B cell (primary cell): Measurements from ENCODE around the gene ZER1. TPM values are rescaled to one million over a fixed set of nuclear protein-coding genes. Genes with fewer than 3 reads are reported as not detected.
A peak's percentile ranks its signal among the peaks of the same experiment; 100 is the strongest.
"Not testable (repeated sequence)": the region's sequence is repeated elsewhere in the genome, so short reads cannot be mapped to it uniquely, and the experiment has no call there.

Experiments used
- ATAC-seq: fragments of 200-7000 bp; cut with Tn5 transposase; one replicate; pipeline ENCODE4 v1.10.0; 2021; ENCODE audit warnings: low read depth, mild to moderate bottlenecking, moderate number of reproducible peaks, moderate library complexity
- CTCF ChIA-PET: fragments of 350-600 bp; sonication (Branson Sonifier 250); formaldehyde crosslinking; loops from one replicate; lab custom pipeline; 2021; ENCODE audit warnings: antibody characterized with exemption, inconsistent platforms; lab: Charles Lee
- POLR2A ChIA-PET: fragments of 350-600 bp; sonication (Branson Sonifier 250); formaldehyde crosslinking; loops from one replicate; lab custom pipeline; 2021; ENCODE audit warnings: antibody characterized with exemption; lab: Charles Lee
- DNase-seq: peaks from one replicate; pipeline ENCODE4 v3.0.0; 2013
- H2AFZ ChIP-seq: 2 replicates; pipeline ENCODE4 v1.6.1; 2012; ENCODE audit warnings: mild to moderate bottlenecking, low read depth, low read length; ENCODE audit not compliant: insufficient read depth, poor library complexity, severe bottlenecking
- H3K27ac ChIP-seq, 2 donors: 1 replicate in 1 of 2; 2 replicates in 1 of 2; pipeline ENCODE4 v1.5.1; 2012 to 2013; ENCODE audit warnings: low read length in 2 of 2, mild to moderate bottlenecking in 2 of 2, moderate library complexity in 1 of 2
- H3K27me3 ChIP-seq, 4 experiments: fragments of 200-600 bp in 1 of 4; sonication (generic) in 1 of 4; replicated peaks in 1 of 4; 1 replicate in 2 of 4; 2 replicates in 2 of 4; pipeline versions ENCODE4 v1.6.1 to v1.7.0; 2013 to 2016; ENCODE audit warnings: low read length in 3 of 4, mild to moderate bottlenecking in 2 of 4, mixed read lengths in 1 of 4, moderate library complexity in 1 of 4; ENCODE audit not compliant: insufficient read depth in 4 of 4, control insufficient read depth in 3 of 4; ENCODE audit errors: control extremely low read depth in 1 of 4
- H3K36me3 ChIP-seq, 2 experiments: replicated peaks in 1 of 2; 1 replicate in 1 of 2; 2 replicates in 1 of 2; pipeline versions ENCODE4 v1.6.1 to v1.7.1; 2013; ENCODE audit warnings: low read length in 1 of 2; ENCODE audit not compliant: insufficient read depth in 2 of 2, control insufficient read depth in 1 of 2; ENCODE audit errors: control extremely low read depth in 1 of 2, extremely low read depth in 1 of 2
- H3K4me1 ChIP-seq, 2 donors: fragments of 200-600 bp in 1 of 2; sonication (generic) in 1 of 2; 1 replicate in 1 of 2; 2 replicates in 1 of 2; pipeline versions ENCODE4 v1.5.1 to v1.6.1; 2013 to 2017; ENCODE audit warnings: low read length in 2 of 2; ENCODE audit not compliant: control insufficient read depth in 2 of 2, insufficient read depth in 2 of 2
- H3K4me2 ChIP-seq: replicated peaks from 2 replicates; pipeline ENCODE3; 2012; ENCODE audit warnings: mild to moderate bottlenecking, low read depth, low read length; ENCODE audit not compliant: poor library complexity, severe bottlenecking
- H3K4me3 ChIP-seq, 5 experiments: fragments of 200-600 bp in 1 of 5; sonication (generic) in 1 of 5; 1 replicate in 3 of 5; 2 replicates in 2 of 5; pipeline versions ENCODE4 v1.5.1 to v1.7.0; 2011 to 2016; ENCODE audit warnings: low read length in 4 of 5, mild to moderate bottlenecking in 4 of 5, low read depth in 2 of 5, control low read depth in 1 of 5, moderate library complexity in 1 of 5; ENCODE audit not compliant: insufficient read depth in 1 of 5; ENCODE audit errors: control extremely low read depth in 1 of 5, extremely low read depth in 1 of 5
- H3K79me2 ChIP-seq: fragments of 200-600 bp; sonication (generic); one replicate; pipeline ENCODE4 v1.6.0; 2016; ENCODE audit warnings: low read length; ENCODE audit not compliant: control insufficient read depth, insufficient read depth
- H3K9ac ChIP-seq: fragments of 200-600 bp; sonication (generic); 2 replicates; pipeline ENCODE4 v1.6.1; 2017; ENCODE audit warnings: mild to moderate bottlenecking, low read length, moderate library complexity
- H3K9me3 ChIP-seq, 3 donors: one replicate each; pipeline versions ENCODE4 v1.6.1 to v1.7.1; 2013; ENCODE audit warnings: low read length in 2 of 3; ENCODE audit not compliant: control insufficient read depth in 2 of 3, insufficient read depth in 1 of 3; ENCODE audit errors: control extremely low read depth in 1 of 3
- H4K20me1 ChIP-seq: 2 replicates; pipeline ENCODE4 v1.6.0; 2012; ENCODE audit warnings: mild to moderate bottlenecking, low read length; ENCODE audit not compliant: insufficient read depth, control insufficient read depth, poor library complexity, severe bottlenecking
- H3K27ac Mint-ChIP-seq: one replicate; pipeline ENCODE4 v1.8.0; 2021; ENCODE audit warnings: mixed read lengths
- H3K27me3 Mint-ChIP-seq: one replicate; pipeline ENCODE4 v1.8.0; 2021; ENCODE audit warnings: mixed read lengths
- H3K4me1 Mint-ChIP-seq: one replicate; pipeline ENCODE4 v1.8.0; 2021; ENCODE audit warnings: mixed read lengths
- H3K4me3 Mint-ChIP-seq: one replicate; pipeline ENCODE4 v1.8.0; 2021; ENCODE audit warnings: mixed read lengths
- H3K9me3 Mint-ChIP-seq: one replicate; pipeline ENCODE4 v1.8.0; 2022; ENCODE audit warnings: mixed read lengths; ENCODE audit not compliant: insufficient read depth
- EZH2 ChIP-seq: IDR thresholded peaks from 2 replicates; pipeline ENCODE4 v1.6.1; 2012; ENCODE audit warnings: borderline replicate concordance, low read depth, mild to moderate bottlenecking, moderate library complexity, low read length; ENCODE audit not compliant: insufficient read depth, poor library complexity, severe bottlenecking
- WGBS: methylation state at CpG from one replicate; pipeline ENCODE4 v1.1.5; 2013; ENCODE audit warnings: missing lambda C conversion rate; ENCODE audit not compliant: insufficient coverage; 5-methylcytosine and 5-hydroxymethylcytosine counted together
- intact Hi-C: fragments of 100-400 bp; cut with micrococcal nuclease; formaldehyde crosslinking; loops from one replicate; pipeline ENCODE4 v1.10.0; 2022
- polyA plus RNA-seq: library from polyadenylated mRNA; depleted of rRNA; stranded (reverse); fragments of >200 nt; gene quantifications from 2 replicates; pipeline ENCODE4 v1.2.3, GENCODE V29; 2012
- total RNA-seq, 2 donors: library from RNA; stranded (reverse); fragments of 120-200 nt in 1 of 2; gene quantifications; 1 replicate in 1 of 2; 2 replicates in 1 of 2; pipeline versions ENCODE4 v1.2.3 to v1.2.4, GENCODE V29; 2013 to 2022
- TF ChIP-seq, protein P1 (sequence below): fragments of 200-600 bp; IDR thresholded peaks from one replicate; pipeline ENCODE4 v1.8.0; 2022; ENCODE audit warnings: antibody characterized with exemption, mild to moderate bottlenecking

The ZER1 gene
- total and polyA plus RNA-seq, 2 donors (not counting 1 experiment from before 2014, with no cell fraction given) = 26.9 to 42.2 TPM

DNA sequence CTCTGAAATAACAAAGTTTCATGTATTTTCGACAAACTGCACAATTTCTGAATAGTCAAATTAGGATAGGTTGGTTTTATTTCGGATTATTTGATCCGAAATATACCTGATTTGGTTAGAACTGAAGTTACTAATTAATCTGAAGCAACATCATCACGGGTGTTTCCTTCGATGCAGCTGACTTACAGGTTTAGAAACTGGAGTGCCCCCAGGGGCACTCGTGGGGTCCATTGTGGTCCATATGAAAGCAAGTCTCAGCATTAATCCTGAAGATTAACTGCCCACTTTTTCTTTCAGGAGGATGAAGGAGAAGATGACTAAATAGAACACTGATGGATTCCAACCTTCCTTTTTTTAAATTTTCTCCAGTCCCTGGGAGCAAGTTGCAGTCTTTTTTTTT lies 77.4 kb downstream of the ZER1 start:
- ATAC-seq (no peak), DNase-seq (no peak)
- TF ChIP-seq, protein P1, sequence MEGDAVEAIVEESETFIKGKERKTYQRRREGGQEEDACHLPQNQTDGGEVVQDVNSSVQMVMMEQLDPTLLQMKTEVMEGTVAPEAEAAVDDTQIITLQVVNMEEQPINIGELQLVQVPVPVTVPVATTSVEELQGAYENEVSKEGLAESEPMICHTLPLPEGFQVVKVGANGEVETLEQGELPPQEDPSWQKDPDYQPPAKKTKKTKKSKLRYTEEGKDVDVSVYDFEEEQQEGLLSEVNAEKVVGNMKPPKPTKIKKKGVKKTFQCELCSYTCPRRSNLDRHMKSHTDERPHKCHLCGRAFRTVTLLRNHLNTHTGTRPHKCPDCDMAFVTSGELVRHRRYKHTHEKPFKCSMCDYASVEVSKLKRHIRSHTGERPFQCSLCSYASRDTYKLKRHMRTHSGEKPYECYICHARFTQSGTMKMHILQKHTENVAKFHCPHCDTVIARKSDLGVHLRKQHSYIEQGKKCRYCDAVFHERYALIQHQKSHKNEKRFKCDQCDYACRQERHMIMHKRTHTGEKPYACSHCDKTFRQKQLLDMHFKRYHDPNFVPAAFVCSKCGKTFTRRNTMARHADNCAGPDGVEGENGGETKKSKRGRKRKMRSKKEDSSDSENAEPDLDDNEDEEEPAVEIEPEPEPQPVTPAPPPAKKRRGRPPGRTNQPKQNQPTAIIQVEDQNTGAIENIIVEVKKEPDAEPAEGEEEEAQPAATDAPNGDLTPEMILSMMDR = no peak
- no peak for TF ChIP-seq EZH2
- intact Hi-C loops = no loop called here
- Mint-ChIP-seq H3K27ac (peak overlapping the region; percentile 20), H3K9me3 (no peaks in the 10 kb centered on the region), H3K27me3 (no peaks in the 10 kb centered on the region), H3K4me3 (no peak overlapping the region), H3K4me1 (peaks cover 22% of the 10 kb centered on the region)
- H3K9ac ChIP-seq = no peak overlapping the region
- H4K20me1 ChIP-seq = peaks cover 32% of the 10 kb centered on the region
- no peak overlapping the region for H3K4me2 ChIP-seq
- H3K4me3 ChIP-seq = no peak overlapping the region
- no CpG with 5 or more reads among the region's 6 CpGs for WGBS
- POLR2A ChIA-PET = no interaction called here
- peaks cover 15 to 51% of the 10 kb centered on the region in 2 experiments for H3K36me3 ChIP-seq
- CTCF ChIA-PET = interaction anchor here (1.2 kb wide), 1 partner anchor 8 kb away, joined by 4 read pairs; the partner anchor contains the start of gene PKN3
- H3K4me1 ChIP-seq = peaks cover 13% of the 10 kb centered on the region in 2 donors
- H3K79me2 ChIP-seq = peaks cover 36% of the 10 kb centered on the region
- peak overlapping the region in 1 of 2 donors; percentile 17 for H3K27ac ChIP-seq
- no peaks in the 10 kb centered on the region for H3K9me3 ChIP-seq
- H2AFZ ChIP-seq = no peak overlapping the region
- H3K27me3 ChIP-seq = no peaks in the 10 kb centered on the region

DNA sequence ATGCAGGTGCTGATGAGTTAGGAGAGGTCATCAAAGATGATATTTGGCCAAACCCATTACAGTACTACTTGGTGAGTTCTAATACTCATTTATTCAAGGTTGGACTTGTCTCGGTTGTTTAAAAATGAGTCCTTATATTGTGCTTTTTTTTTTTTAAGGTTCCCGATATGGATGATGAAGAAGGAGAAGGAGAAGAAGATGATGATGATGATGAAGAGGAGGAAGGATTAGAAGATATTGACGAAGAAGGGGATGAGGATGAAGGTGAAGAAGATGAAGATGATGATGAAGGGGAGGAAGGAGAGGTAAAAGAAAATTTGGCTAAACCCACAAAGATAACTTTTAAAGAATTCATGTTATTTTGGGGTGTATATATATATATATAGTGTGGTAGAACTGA lies 78.0 kb downstream of the ZER1 start:
- H3K9ac ChIP-seq, ATAC-seq, DNase-seq, H2AFZ ChIP-seq, H3K4me2 ChIP-seq, H3K9me3 Mint-ChIP-seq, H3K27me3 Mint-ChIP-seq, H3K27me3 ChIP-seq, H3K27ac ChIP-seq, H3K9me3 ChIP-seq, H3K4me3 Mint-ChIP-seq, intact Hi-C loops, H3K4me3 ChIP-seq: not testable (repeated sequence)
- Histone ChIP-seq H3K79me2 (peaks cover 36% of the 10 kb centered on the region), H3K36me3 (peaks cover 15 to 51% of the 10 kb centered on the region in 2 experiments), H4K20me1 (peaks cover 32% of the 10 kb centered on the region), H3K4me1 (peaks cover 13% of the 10 kb centered on the region in 2 donors)
- peak overlapping the region; percentile 17 for H3K27ac Mint-ChIP-seq
- no CpG with 5 or more reads among the region's 3 CpGs for WGBS
- CTCF ChIA-PET = interaction anchor here (1.2 to 1.6 kb wide), 2 partner anchors 8 to 130 kb away, joined by 4 to 6 read pairs; partner anchors contain the start of gene PKN3
- H3K4me1 Mint-ChIP-seq = peaks cover 22% of the 10 kb centered on the region
- POLR2A ChIA-PET = interaction anchor here (1.0 kb wide), 1 partner anchor 10 kb away, joined by 3 read pairs; no protein-coding TSS in a partner anchor
